GM12865 (cell line): ENCODE measurements around the gene CFAP100.

Experiments used
- DNase-seq: peaks from one replicate; pipeline ENCODE4 v3.0.0; 2010; ENCODE audit warnings: low read depth
- H3K4me3 ChIP-seq: 2 replicates; pipeline ENCODE4 v1.5.1; 2011; ENCODE audit warnings: mild to moderate bottlenecking, low read depth, low read length, control low read depth
- CTCF ChIP-seq: IDR thresholded peaks from 2 replicates; pipeline ENCODE4 v1.5.1; 2011; ENCODE audit warnings: low read length, control low read depth, low read depth, inconsistent platforms; ENCODE audit not compliant: insufficient read depth; ENCODE audit errors: missing control alignments

The CFAP100 gene

DNA sequence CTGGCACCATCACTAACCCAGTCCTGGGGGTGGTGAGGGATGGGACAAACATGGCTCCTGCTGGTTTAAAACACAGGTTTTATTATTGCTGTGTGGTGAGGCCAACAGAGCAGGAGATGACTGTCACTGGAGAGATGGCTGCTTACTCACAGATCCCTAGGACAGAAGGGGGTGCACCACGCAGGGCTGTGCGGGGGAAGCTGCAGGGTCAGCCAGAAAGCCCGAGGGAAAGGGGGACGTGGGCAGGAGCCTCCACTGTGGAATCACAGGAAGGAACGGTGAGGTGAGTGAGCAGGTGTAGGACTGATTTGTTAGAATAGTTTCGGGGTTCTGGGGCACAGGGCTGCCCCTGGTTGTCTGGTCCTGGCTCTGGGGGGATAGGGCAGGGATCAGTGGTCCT is 7.5 kb downstream of the CFAP100 start:
- TF ChIP-seq CTCF = no peak
- no peak for DNase-seq

GRCh38 chr3:126402666-126403302 is 8.1 kb downstream of the CFAP100 start:
- no peak for DNase-seq
- TF ChIP-seq CTCF = no peak
- H3K4me3 ChIP-seq = no peak overlapping the region

More for the DNA sequence above, 7.5 kb downstream of the CFAP100 start:
- H3K4me3 ChIP-seq = no peak overlapping the region

DNA sequence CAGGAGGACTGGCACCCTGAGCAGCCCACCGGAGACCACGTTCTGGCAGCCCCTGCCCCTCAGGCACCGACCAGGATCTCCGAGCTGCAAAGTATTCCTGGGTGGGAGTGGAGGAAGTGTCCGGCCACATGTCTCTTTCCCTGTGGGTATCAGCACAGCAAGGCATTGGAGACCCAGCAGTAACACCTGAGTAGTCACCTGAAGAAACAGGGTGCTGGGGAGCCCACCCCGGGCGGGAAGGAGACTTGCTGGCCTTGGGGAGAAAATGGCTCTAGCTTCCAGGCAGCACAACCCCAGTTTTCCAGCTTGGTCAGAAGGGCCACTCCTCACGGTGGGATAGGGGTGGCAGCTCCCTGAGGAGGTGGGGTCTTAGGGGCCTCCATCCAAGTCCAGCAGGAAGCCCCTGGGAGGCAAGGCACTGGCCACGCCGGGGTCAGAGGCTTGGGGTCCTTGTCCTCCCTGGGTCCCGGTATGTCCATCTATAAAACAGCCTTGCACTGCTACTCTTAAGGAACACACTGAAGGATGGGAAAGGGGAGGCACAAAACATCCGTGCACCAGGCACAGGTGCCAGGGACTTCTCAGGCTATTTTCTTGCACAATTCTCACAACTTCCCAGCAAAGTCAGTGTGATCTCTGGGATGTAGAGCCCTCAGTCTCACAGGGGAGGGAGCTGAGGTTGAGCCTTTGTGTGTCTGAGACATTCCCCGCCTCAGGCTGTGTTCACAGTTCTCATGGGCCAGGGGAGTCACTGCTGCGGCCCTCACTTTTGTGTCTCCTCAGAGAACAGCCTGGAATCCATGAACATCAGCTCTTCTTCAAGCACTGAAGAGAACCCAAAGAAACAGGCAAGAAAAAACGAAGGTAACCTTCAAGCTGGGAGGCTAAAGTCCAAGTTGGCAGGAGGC is 11.9 kb downstream of the CFAP100 start:
- DNase-seq = no peak
- no peak overlapping the region for H3K4me3 ChIP-seq
- TF ChIP-seq CTCF = no peak

DNA sequence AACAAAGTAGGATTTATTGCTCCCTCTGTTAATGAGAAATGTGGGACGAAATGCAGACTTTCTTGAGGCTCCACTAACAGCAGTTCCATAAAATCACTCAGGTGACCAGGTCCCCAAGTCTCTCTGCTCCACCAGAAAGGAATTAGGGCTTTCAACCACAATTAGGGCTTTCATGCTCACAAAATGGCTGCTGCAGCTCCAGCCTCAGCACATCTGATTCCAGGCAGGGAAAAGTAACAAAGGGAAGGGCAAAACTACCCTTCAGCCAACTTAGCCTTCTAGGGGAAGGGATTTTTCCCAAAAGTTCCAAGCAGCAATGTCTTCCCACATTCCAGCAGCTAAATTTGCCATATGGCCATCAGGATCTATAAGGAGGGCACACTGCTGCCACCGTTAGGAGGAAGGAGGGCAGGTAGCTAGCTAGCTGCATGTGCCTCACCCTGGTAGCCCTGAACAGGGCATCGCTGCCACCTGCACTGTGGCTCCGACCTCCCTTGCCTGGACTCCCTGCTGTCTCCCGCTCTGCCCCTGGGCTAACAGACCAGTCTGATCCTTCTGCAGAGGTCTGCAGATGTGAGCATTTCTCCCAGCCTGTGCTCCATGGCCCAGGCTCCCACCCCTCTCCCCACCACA is 12.8 kb downstream of the CFAP100 start:
- no peak overlapping the region for H3K4me3 ChIP-seq
- no peak for DNase-seq
- TF ChIP-seq CTCF = no peak

DNA sequence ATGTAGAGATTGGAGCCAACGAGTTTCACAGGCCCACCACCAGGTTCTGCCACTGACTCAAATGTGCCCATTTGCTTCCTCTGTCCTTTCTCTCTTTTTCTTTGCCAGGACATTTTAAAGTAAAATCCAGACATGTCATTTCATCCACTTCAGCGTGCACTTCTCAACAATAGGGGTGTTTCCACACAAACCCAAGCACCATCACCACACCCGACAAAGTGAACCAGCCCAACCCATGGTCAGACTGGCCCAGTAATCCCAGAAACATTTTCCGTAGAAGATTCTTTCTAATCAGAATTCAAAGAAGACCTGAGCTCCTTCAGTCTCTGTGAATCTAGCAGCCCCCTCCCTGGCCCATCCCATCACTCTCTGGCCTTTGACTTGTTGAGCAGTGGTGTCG is 13.4 kb downstream of the CFAP100 start:
- no peak for TF ChIP-seq CTCF
- no peak overlapping the region for H3K4me3 ChIP-seq
- DNase-seq = no peak

DNA sequence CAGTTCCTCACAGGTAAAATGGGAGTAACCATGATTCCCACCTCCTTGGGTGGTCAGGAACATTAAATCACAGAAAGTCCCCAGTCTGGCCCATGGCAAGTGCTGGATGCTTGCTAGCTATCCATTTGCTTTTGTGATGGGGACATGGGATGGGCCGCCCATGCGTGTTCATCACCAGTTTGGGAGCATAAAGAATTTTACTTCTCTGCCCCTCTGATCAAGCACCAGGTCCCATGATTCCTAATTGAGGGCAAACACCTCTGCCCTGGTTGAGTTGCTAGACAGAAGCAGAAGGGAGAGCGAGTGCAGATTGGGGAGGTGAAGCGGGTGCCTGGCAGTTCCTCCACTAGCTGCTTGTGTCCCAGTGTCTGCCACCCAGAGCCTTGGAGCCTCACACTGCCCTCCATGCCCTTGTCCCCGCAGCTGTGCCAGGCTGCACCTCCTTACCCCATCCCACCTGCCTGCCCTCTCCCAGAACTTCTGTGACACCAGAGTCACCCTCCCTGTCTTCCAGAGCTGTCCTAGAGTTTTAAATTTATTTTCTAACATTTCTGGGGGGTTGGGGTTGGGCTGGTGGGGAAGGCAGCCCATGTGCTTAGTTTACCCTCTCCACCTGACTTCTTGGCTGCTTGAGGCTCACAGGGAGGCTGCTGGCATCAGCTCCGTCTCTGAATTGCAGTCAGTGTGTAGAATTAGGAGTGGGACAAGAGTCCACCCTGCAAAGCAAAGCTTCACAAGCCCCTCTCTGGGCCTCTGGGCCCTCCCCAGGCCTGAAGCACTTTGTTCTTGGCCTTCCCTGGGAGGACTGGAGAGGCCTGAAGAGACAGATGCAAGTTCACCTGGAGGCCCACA is 18.4 kb downstream of the CFAP100 start:
- TF ChIP-seq CTCF = no peak
- no peak for DNase-seq
- no peak overlapping the region for H3K4me3 ChIP-seq
